Measurements from ENCODE around the gene TIMM17B.
"Not testable (repeated sequence)": the region's sequence is repeated elsewhere in the genome, so short reads cannot be mapped to it uniquely, and the experiment has no call there.

Gene TIMM17B

GRCh38 chrX:48894891-48895290 lies 2.7 kb downstream of the TIMM17B start:
- no peak for DNase-seq (ENCODE audit: low read depth in 2 of 2, low spot score in 1 of 2)

GRCh38 chrX:48893556-48894348 lies 3.8 kb downstream of the TIMM17B start:
- DNase-seq (ENCODE audit: low read depth in 2 of 2, low spot score in 1 of 2) = no peak

GRCh38 chrX:48892896-48893295 lies 4.7 kb downstream of the TIMM17B start:
- DNase-seq (ENCODE audit: low read depth in 2 of 2, low spot score in 1 of 2) = no peak

GRCh38 chrX:48891402-48892288 lies 5.9 kb downstream of the TIMM17B start:
- DNase-seq (ENCODE audit: low read depth in 2 of 2, low spot score in 1 of 2) = peak; percentile 32 to 49

- no peak for DNase-seq (ENCODE audit: low read depth in 2 of 2, low spot score in 1 of 2)
Measured at GRCh38 chrX:48890934-48891401, 6.6 kb downstream of the TIMM17B start.

- DNase-seq (ENCODE audit: low read depth in 2 of 2, low spot score in 1 of 2) = no peak
Measured at GRCh38 chrX:48890296-48890925, 7.2 kb downstream of the TIMM17B start.

- not testable (repeated sequence) for DNase-seq (ENCODE audit: low read depth in 2 of 2, low spot score in 1 of 2)
Measured at GRCh38 chrX:48886586-48886985, 11.0 kb downstream of the TIMM17B start.

GRCh38 chrX:48883729-48884128 lies 13.8 kb downstream of the TIMM17B start:
- no peak for DNase-seq (ENCODE audit: low read depth in 2 of 2, low spot score in 1 of 2)

- not testable (repeated sequence) for DNase-seq (ENCODE audit: low read depth in 2 of 2, low spot score in 1 of 2)
Measured at GRCh38 chrX:48876944-48877343, 20.6 kb downstream of the TIMM17B start.

GRCh38 chrX:48872017-48872416 lies 25.6 kb downstream of the TIMM17B start:
- DNase-seq (ENCODE audit: low read depth in 2 of 2, low spot score in 1 of 2) = not testable (repeated sequence)

- no peak for DNase-seq (ENCODE audit: low read depth in 2 of 2, low spot score in 1 of 2)
Measured at GRCh38 chrX:48864210-48864609, 33.4 kb downstream of the TIMM17B start.

GRCh38 chrX:48854898-48855297 lies 42.7 kb downstream of the TIMM17B start:
- no peak for DNase-seq (ENCODE audit: low read depth in 2 of 2, low spot score in 1 of 2)

- not testable (repeated sequence) for DNase-seq (ENCODE audit: low read depth in 2 of 2, low spot score in 1 of 2)
Measured at GRCh38 chrX:48854121-48854804, 43.3 kb downstream of the TIMM17B start.

GRCh38 chrX:48853494-48853893 lies 44.1 kb downstream of the TIMM17B start:
- DNase-seq (ENCODE audit: low read depth in 2 of 2, low spot score in 1 of 2) = not testable (repeated sequence)

- no peak for DNase-seq (ENCODE audit: low read depth in 2 of 2, low spot score in 1 of 2)
Measured at GRCh38 chrX:48852857-48853256, 44.7 kb downstream of the TIMM17B start.

GRCh38 chrX:48848847-48849246 lies 48.7 kb downstream of the TIMM17B start:
- no peak for DNase-seq (ENCODE audit: low read depth in 2 of 2, low spot score in 1 of 2)

All from stimulated activated CD8-positive, alpha-beta memory T cell treated with anti-CD3 and anti-CD28 coated beads, Interleukin-4, amount 100 ng/mL, for 4 hours (primary cell).